Measurements from ENCODE around the gene KBTBD2.
"Not testable (repeated sequence)": the region's sequence is repeated elsewhere in the genome, so short reads cannot be mapped to it uniquely, and the experiment has no call there.

DNA sequence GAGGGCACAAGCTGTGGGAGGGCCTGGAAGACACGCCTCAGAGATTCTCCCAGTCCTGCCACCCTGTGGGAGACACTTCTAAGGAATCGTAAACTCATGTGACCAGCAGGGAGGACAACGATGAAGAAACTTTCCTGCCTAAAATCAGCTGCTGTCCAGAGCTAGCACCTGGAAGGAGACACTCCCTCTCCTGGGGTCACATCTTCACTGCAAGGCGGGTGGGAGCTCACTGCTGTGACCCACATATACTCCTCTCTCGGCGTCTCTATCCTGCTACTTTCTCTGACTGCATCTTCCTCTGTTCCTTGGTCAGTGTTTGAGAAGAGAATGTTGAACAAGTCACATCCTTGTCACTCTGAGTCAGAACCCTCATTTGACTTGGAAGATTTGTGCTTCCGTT is 25.4 kb upstream of the KBTBD2 start:
- TF ChIP-seq, protein P1, sequence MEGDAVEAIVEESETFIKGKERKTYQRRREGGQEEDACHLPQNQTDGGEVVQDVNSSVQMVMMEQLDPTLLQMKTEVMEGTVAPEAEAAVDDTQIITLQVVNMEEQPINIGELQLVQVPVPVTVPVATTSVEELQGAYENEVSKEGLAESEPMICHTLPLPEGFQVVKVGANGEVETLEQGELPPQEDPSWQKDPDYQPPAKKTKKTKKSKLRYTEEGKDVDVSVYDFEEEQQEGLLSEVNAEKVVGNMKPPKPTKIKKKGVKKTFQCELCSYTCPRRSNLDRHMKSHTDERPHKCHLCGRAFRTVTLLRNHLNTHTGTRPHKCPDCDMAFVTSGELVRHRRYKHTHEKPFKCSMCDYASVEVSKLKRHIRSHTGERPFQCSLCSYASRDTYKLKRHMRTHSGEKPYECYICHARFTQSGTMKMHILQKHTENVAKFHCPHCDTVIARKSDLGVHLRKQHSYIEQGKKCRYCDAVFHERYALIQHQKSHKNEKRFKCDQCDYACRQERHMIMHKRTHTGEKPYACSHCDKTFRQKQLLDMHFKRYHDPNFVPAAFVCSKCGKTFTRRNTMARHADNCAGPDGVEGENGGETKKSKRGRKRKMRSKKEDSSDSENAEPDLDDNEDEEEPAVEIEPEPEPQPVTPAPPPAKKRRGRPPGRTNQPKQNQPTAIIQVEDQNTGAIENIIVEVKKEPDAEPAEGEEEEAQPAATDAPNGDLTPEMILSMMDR (IDR thresholded peaks at IDR 0.05) = not testable (repeated sequence)
- TF ChIP-seq POLR2A (IDR thresholded peaks at IDR 0.05) = not testable (repeated sequence)
